PC-3 (cell line): ENCODE results near the gene PPARG. TPM values are rescaled to one million over a fixed set of nuclear protein-coding genes. Genes with fewer than 3 reads are reported as not detected.

ENCODE experiments used
- ATAC-seq: fragments of 200-7000 bp; cut with Tn5 transposase; 2 replicates; pipeline ENCODE4 v1.9.1; 2020; ENCODE audit warnings: mild to moderate bottlenecking, moderate library complexity
- BruUV-seq: library from RNA; stranded (reverse); fragments of 400-500 nt; replicated peaks from 2 replicates; lab custom pipeline; 2021; lab: Mats Ljungman, UMichigan
- CTCF ChIA-PET: fragments of 300-600 bp; sonication (Branson Sonifier 250); formaldehyde crosslinking; loops from one replicate; lab custom pipeline; 2022; ENCODE audit warnings: antibody characterized with exemption; lab: Charles Lee
- POLR2A ChIA-PET: fragments of 300-600 bp; sonication (Branson Sonifier 250); formaldehyde crosslinking; loops from one replicate; lab custom pipeline; 2022; ENCODE audit warnings: antibody characterized with exemption; ENCODE audit not compliant: unreplicated experiment; lab: Charles Lee
- DNase-seq: peaks from one replicate; pipeline ENCODE4 v3.0.0-alpha.2; 2015
- H2AFZ ChIP-seq: fragments of 300-600 bp; sonication (generic); 2 replicates; pipeline ENCODE4 v1.6.0; 2016; ENCODE audit warnings: antibody characterized with exemption, low read length
- H3F3A ChIP-seq: fragments of 300-600 bp; sonication (generic); one replicate; pipeline ENCODE4 v1.6.0; 2017; ENCODE audit warnings: antibody characterized with exemption, low read length, control low read depth, mild to moderate bottlenecking; ENCODE audit not compliant: unreplicated experiment
- H3K27ac ChIP-seq: fragments of 300-600 bp; sonication (generic); 2 replicates; pipeline ENCODE4 v1.5.1; 2016; ENCODE audit warnings: mild to moderate bottlenecking, low read length
- H3K27me3 ChIP-seq: fragments of 300-600 bp; sonication (generic); 2 replicates; pipeline ENCODE4 v1.6.1; 2016; ENCODE audit warnings: low read length, mixed read lengths
- H3K36me3 ChIP-seq: fragments of 300-600 bp; sonication (generic); 2 replicates; pipeline ENCODE4 v1.6.1; 2016; ENCODE audit warnings: low read depth, mixed run types, low read length, mixed read lengths
- H3K4me1 ChIP-seq: fragments of 300-600 bp; sonication (generic); 2 replicates; pipeline ENCODE4 v1.5.1; 2016; ENCODE audit warnings: low read length; ENCODE audit not compliant: insufficient read depth
- H3K4me2 ChIP-seq: fragments of 300-600 bp; sonication (generic); 2 replicates; pipeline ENCODE4 v1.6.0; 2016; ENCODE audit warnings: low read length
- H3K4me3 ChIP-seq: fragments of 300-600 bp; sonication (generic); 2 replicates; pipeline ENCODE4 v1.5.1; 2016; ENCODE audit warnings: mild to moderate bottlenecking, low read length, mixed read lengths
- H3K79me2 ChIP-seq: fragments of 300-600 bp; sonication (generic); 2 replicates; pipeline ENCODE4 v1.6.1; 2017; ENCODE audit warnings: low read length, mixed read lengths
- H3K9ac ChIP-seq: fragments of 300-600 bp; sonication (generic); 2 replicates; pipeline ENCODE4 v1.6.0; 2016; ENCODE audit warnings: mild to moderate bottlenecking, low read length
- H3K9me2 ChIP-seq: fragments of 300-600 bp; sonication (generic); replicated peaks from 2 replicates; pipeline ENCODE4 v1.6.1; 2016; ENCODE audit warnings: mixed run types, low read length, mixed read lengths
- H3K9me3 ChIP-seq: fragments of 300-600 bp; sonication (generic); 2 replicates; pipeline ENCODE4 v1.6.1; 2016; ENCODE audit warnings: low read length, mixed read lengths
- H4K20me1 ChIP-seq: fragments of 300-600 bp; sonication (generic); 2 replicates; pipeline ENCODE4 v1.6.1; 2016; ENCODE audit warnings: low read length, mixed read lengths
- EZH2 ChIP-seq: fragments of 300-600 bp; sonication (generic); IDR thresholded peaks from one replicate; pipeline ENCODE4 v1.6.1; 2017; ENCODE audit warnings: antibody characterized with exemption, mild to moderate bottlenecking, low read length; ENCODE audit not compliant: unreplicated experiment
- EZH2phosphoT487 ChIP-seq: fragments of 300-600 bp; sonication (generic); IDR thresholded peaks from 2 replicates; pipeline ENCODE4 v1.6.1; 2018; ENCODE audit warnings: mild to moderate bottlenecking, antibody characterized with exemption, low read length, borderline replicate concordance
- intact Hi-C: fragments of 100-400 bp; cut with micrococcal nuclease; formaldehyde crosslinking; loops from 2 replicates; pipeline ENCODE4 v1.9.0; 2023
- total RNA-seq: library from RNA; depleted of rRNA; stranded (reverse); fragments of >200 nt; gene quantifications from 2 replicates; pipeline ENCODE4 v1.2.3, GENCODE V29; 2014
- TF ChIP-seq, protein P1 (sequence below): fragments of 300-600 bp; sonication (generic); conservative IDR thresholded peaks from 2 replicates; pipeline ENCODE4 v1.5.1; 2017; ENCODE audit warnings: antibody characterized with exemption, low read depth, mild to moderate bottlenecking, low read length

Gene PPARG
- total RNA-seq, 1 experiment from 2014 or later: 250 TPM

DNA sequence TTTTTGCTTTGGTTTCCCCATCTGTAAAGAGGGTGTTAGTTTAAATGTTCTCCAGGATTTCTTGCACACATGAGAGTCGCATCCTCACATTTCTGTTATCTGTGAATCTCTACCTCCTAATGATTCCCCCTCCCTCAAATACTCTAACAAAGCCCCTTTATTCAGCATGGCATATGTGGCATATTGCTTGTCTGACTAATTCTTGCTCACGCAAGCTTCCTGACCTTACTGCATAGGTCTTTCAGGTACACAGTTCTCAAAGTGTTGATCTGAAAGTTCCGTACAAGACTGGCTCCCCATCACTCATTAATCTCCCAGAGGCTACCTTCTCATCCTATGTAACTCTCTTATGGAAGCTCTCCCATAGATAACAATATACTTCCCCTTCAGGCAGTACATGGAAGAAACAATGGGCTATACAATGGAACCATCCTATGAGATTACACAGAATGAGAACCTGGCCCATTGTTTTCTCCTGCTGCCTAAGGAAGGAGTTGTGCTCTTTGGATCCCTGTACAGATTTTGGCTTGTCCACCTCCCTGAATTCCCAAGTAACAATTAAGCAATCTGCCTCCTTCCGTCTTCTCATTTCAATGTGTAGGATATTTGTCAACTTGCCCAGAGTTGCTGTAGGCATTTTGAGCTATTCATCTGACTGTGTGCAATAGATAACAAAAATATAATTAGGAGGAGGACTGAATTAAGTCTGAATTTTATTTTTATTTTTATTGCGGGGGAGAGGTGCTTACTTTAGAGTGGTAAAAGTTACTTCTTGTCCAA is 51.0 kb downstream of the PPARG start:
- H3K27ac ChIP-seq: peak overlapping the region; percentile 8
- H3K36me3 ChIP-seq: peaks cover 66% of the 10 kb centered on the region
- ChIA-PET POLR2A (no interaction called here), CTCF (no interaction called here)
- no peaks in the 10 kb centered on the region for H4K20me1 ChIP-seq
- peaks cover 76% of the 10 kb centered on the region for H3K79me2 ChIP-seq
- no peak overlapping the region for H3K4me3 ChIP-seq
- H3K27me3 ChIP-seq: no peaks in the 10 kb centered on the region
- H3K9me3 ChIP-seq: no peaks in the 10 kb centered on the region
- H3K4me1 ChIP-seq: peaks cover 60% of the 10 kb centered on the region
- H3K4me2 ChIP-seq: no peak overlapping the region
- H3K9me2 ChIP-seq: no peaks in the 10 kb centered on the region
- peak; percentile 30 for DNase-seq
- no peak overlapping the region for H2AFZ ChIP-seq
- no peak overlapping the region for H3K9ac ChIP-seq
- no peak for ATAC-seq
- BruUV-seq: no TSS peak
- no peak for TF ChIP-seq EZH2
- peaks cover 5% of the 10 kb centered on the region for H3F3A ChIP-seq
- intact Hi-C loops: no loop called here

DNA sequence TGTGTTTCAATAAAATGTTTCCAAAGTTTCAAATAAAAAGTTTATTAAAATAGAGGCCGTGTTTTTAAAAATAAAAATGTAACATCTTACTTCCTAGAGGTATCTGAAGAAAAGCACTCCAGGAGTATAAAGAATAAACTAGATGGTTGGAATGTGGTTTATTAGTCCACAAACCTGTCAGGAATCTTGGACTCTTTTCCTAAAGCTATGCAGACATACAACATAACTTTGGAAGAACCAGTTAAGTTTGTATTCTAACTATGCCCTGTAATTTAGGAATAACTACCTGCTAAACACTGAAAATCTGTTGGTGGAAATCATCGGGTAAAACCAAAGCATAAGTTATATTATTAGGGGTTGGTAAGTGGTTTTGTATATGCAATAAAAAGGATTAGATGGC is 51.6 kb downstream of the PPARG start:
- Histone ChIP-seq H2AFZ (no peak overlapping the region), H3K4me2 (no peak overlapping the region), H3K79me2 (peaks cover 73% of the 10 kb centered on the region), H3K9ac (no peak overlapping the region), H3K9me2 (no peaks in the 10 kb centered on the region), H3K36me3 (peaks cover 66% of the 10 kb centered on the region), H3F3A (peaks cover 8% of the 10 kb centered on the region), H3K4me3 (no peak overlapping the region), H3K27ac (no peak overlapping the region), H3K27me3 (no peaks in the 10 kb centered on the region), H3K9me3 (no peaks in the 10 kb centered on the region), H3K4me1 (peaks cover 67% of the 10 kb centered on the region), H4K20me1 (no peaks in the 10 kb centered on the region)
- ChIA-PET POLR2A (no interaction called here), CTCF (no interaction called here)
- ATAC-seq: no peak
- intact Hi-C loops: no loop called here
- no TSS peak for BruUV-seq
- TF ChIP-seq, protein P1, sequence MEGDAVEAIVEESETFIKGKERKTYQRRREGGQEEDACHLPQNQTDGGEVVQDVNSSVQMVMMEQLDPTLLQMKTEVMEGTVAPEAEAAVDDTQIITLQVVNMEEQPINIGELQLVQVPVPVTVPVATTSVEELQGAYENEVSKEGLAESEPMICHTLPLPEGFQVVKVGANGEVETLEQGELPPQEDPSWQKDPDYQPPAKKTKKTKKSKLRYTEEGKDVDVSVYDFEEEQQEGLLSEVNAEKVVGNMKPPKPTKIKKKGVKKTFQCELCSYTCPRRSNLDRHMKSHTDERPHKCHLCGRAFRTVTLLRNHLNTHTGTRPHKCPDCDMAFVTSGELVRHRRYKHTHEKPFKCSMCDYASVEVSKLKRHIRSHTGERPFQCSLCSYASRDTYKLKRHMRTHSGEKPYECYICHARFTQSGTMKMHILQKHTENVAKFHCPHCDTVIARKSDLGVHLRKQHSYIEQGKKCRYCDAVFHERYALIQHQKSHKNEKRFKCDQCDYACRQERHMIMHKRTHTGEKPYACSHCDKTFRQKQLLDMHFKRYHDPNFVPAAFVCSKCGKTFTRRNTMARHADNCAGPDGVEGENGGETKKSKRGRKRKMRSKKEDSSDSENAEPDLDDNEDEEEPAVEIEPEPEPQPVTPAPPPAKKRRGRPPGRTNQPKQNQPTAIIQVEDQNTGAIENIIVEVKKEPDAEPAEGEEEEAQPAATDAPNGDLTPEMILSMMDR: no peak
- TF ChIP-seq EZH2 (no peak), EZH2phosphoT487 (no peak)
- DNase-seq: peak; percentile 37

DNA sequence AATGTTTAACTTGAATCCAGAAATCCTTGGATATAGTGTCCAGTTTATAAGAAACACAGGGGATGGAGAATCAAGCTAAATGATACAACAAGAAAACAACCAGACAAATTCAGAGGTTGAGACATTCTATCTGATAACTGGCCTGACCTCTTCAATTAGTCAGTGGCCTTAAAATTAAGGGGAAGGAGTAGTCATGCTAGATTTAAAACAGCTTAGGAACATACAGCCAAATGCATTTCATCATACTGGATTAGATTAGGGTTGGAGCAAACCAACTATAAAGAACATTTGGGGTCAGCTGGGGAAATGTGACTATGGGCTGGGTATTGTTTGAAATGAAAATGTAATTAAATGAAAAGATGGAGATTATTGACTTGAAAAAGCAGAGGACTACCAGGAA is 53.3 kb downstream of the PPARG start:
- H3F3A ChIP-seq: peaks cover 12% of the 10 kb centered on the region
- H3K36me3 ChIP-seq: peaks cover 60% of the 10 kb centered on the region
- no peak overlapping the region for H3K27ac ChIP-seq
- H4K20me1 ChIP-seq: no peaks in the 10 kb centered on the region
- DNase-seq (no peak), ATAC-seq (no peak)
- H3K79me2 ChIP-seq: peaks cover 65% of the 10 kb centered on the region
- TF ChIP-seq EZH2phosphoT487: no peak
- TF ChIP-seq, protein P1: no peak
- TF ChIP-seq EZH2: no peak
- BruUV-seq: no TSS peak
- no peaks in the 10 kb centered on the region for H3K27me3 ChIP-seq
- no peak overlapping the region for H2AFZ ChIP-seq
- no peak overlapping the region for H3K4me3 ChIP-seq
- H3K9me2 ChIP-seq: no peaks in the 10 kb centered on the region
- no peak overlapping the region for H3K9ac ChIP-seq
- H3K9me3 ChIP-seq: no peaks in the 10 kb centered on the region
- intact Hi-C loops: no loop called here
- CTCF ChIA-PET: no interaction called here
- H3K4me2 ChIP-seq: no peak overlapping the region
- POLR2A ChIA-PET: interaction anchor here (0.6 kb wide), 1 partner anchor 388 kb away, joined by 6 read pairs; no protein-coding TSS in a partner anchor
- H3K4me1 ChIP-seq: peaks cover 68% of the 10 kb centered on the region
